OCI-LY7 (cell line): ENCODE data around the gene TIFAB.

Experiments
- CTCF ChIP-seq: fragments of 200-600 bp; sonication (generic); conservative IDR thresholded peaks from 2 replicates; pipeline ENCODE4 v1.5.1; 2014; ENCODE audit warnings: mild to moderate bottlenecking, antibody characterized with exemption, low read length, moderate library complexity, mixed read lengths
- EZH2phosphoT487 ChIP-seq: fragments of 200-600 bp; sonication (generic); IDR thresholded peaks from 2 replicates; pipeline ENCODE4 v1.6.1; 2018; ENCODE audit warnings: low read depth, borderline replicate concordance, mild to moderate bottlenecking, mixed run types, antibody characterized with exemption, low read length, moderate library complexity, mixed read lengths

GRCh38 chr5:135473956-135474670 is 22.0 kb upstream of the TIFAB start:
- TF ChIP-seq CTCF, result no peak
- TF ChIP-seq EZH2phosphoT487, result no peak
